IPS-15b (cell line): ENCODE data around the gene RAB31.

Source experiments
- H3K27me3 ChIP-seq: one replicate; pipeline ENCODE4 v1.6.1; 2013; ENCODE audit warnings: low read length; ENCODE audit not compliant: control insufficient read depth, insufficient read depth
- H3K36me3 ChIP-seq: one replicate; pipeline ENCODE4 v1.6.1; 2013; ENCODE audit warnings: low read length; ENCODE audit not compliant: control insufficient read depth, insufficient read depth
- H3K4me1 ChIP-seq: one replicate; pipeline ENCODE4 v1.6.1; 2013; ENCODE audit warnings: mild to moderate bottlenecking, low read length; ENCODE audit not compliant: control insufficient read depth, insufficient read depth
- H3K4me3 ChIP-seq: one replicate; pipeline ENCODE4 v1.5.1; 2013; ENCODE audit warnings: low read depth, low read length
- H3K9ac ChIP-seq: one replicate; pipeline ENCODE4 v1.6.1; 2013; ENCODE audit warnings: low read depth, mild to moderate bottlenecking, low read length
- H3K9me3 ChIP-seq: one replicate; pipeline ENCODE4 v1.6.1; 2013; ENCODE audit warnings: mild to moderate bottlenecking, low read length; ENCODE audit not compliant: control insufficient read depth, insufficient read depth

RAB31 gene

GRCh38 chr18:9742524-9743131, 34.5 kb downstream of the RAB31 start:
- H3K4me3 ChIP-seq: no peak overlapping the region
- no peaks in the 10 kb centered on the region for H3K27me3 ChIP-seq
- no peaks in the 10 kb centered on the region for H3K36me3 ChIP-seq
- H3K4me1 ChIP-seq: peaks cover 26% of the 10 kb centered on the region
- no peak overlapping the region for H3K9ac ChIP-seq
- no peaks in the 10 kb centered on the region for H3K9me3 ChIP-seq

- no peaks in the 10 kb centered on the region for H3K27me3 ChIP-seq
- no peaks in the 10 kb centered on the region for H3K36me3 ChIP-seq
- H3K9me3 ChIP-seq: no peaks in the 10 kb centered on the region
- peaks cover 26% of the 10 kb centered on the region for H3K4me1 ChIP-seq
- no peak overlapping the region for H3K4me3 ChIP-seq
- no peak overlapping the region for H3K9ac ChIP-seq
These were observed 35.3 kb downstream of the RAB31 start for GRCh38 chr18:9743200-9744016.

GRCh38 chr18:9746958-9747357, 38.9 kb downstream of the RAB31 start:
- Histone ChIP-seq H3K4me3 (no peak overlapping the region), H3K4me1 (peaks cover 21% of the 10 kb centered on the region), H3K27me3 (no peaks in the 10 kb centered on the region), H3K36me3 (no peaks in the 10 kb centered on the region), H3K9ac (no peak overlapping the region), H3K9me3 (no peaks in the 10 kb centered on the region)

GRCh38 chr18:9749611-9750010, 41.5 kb downstream of the RAB31 start:
- Histone ChIP-seq H3K36me3 (no peaks in the 10 kb centered on the region), H3K27me3 (no peaks in the 10 kb centered on the region), H3K4me1 (no peaks in the 10 kb centered on the region), H3K9ac (no peak overlapping the region), H3K4me3 (no peak overlapping the region), H3K9me3 (no peaks in the 10 kb centered on the region)

- Histone ChIP-seq H3K36me3 (no peaks in the 10 kb centered on the region), H3K27me3 (no peaks in the 10 kb centered on the region), H3K9me3 (no peaks in the 10 kb centered on the region), H3K4me1 (no peaks in the 10 kb centered on the region), H3K9ac (no peak overlapping the region), H3K4me3 (no peak overlapping the region)
These were observed 42.0 kb downstream of the RAB31 start for GRCh38 chr18:9750112-9750511.

- no peaks in the 10 kb centered on the region for H3K4me1 ChIP-seq
- H3K4me3 ChIP-seq: no peak overlapping the region
- H3K27me3 ChIP-seq: no peaks in the 10 kb centered on the region
- H3K36me3 ChIP-seq: no peaks in the 10 kb centered on the region
- no peaks in the 10 kb centered on the region for H3K9me3 ChIP-seq
- no peak overlapping the region for H3K9ac ChIP-seq
These were observed 42.7 kb downstream of the RAB31 start for GRCh38 chr18:9750606-9751304.

DNA sequence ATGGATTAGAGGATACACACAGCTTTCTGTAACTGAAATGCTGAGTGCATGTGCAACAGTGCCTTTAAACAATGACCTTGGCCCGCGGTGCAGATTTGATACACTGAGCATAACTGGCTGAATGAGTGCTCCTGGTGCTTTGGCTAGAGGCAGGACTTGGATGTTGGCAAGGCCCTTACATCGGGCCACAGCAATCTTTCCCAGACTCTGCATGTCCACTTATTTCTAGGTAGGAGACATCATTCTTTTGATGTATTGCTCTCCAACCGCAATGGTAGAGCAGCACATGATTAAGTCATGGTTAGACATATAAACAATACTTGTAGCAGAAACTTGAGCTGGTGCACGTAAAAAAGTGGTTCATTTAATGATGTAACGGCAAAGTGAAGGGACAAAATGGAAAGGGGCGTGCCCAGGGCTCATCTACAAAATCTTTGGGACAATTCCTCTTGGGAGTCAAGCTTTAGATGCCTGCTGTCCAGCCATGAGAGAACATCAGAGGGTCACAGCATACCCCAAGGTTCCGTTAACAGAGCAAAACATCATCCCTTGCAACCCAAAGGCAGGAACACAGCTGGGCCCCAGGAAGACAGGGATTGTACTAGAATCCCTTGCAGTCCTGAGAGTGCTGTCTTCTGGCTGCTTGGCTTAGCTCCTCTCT, 43.4 kb downstream of the RAB31 start:
- H3K4me1 ChIP-seq: no peaks in the 10 kb centered on the region
- no peaks in the 10 kb centered on the region for H3K36me3 ChIP-seq
- no peaks in the 10 kb centered on the region for H3K9me3 ChIP-seq
- H3K9ac ChIP-seq: no peak overlapping the region
- no peaks in the 10 kb centered on the region for H3K27me3 ChIP-seq
- H3K4me3 ChIP-seq: no peak overlapping the region

GRCh38 chr18:9753846-9754245, 45.7 kb downstream of the RAB31 start:
- H3K4me1 ChIP-seq: no peaks in the 10 kb centered on the region
- H3K27me3 ChIP-seq: no peaks in the 10 kb centered on the region
- no peak overlapping the region for H3K4me3 ChIP-seq
- H3K36me3 ChIP-seq: no peaks in the 10 kb centered on the region
- no peak overlapping the region for H3K9ac ChIP-seq
- H3K9me3 ChIP-seq: no peaks in the 10 kb centered on the region

DNA sequence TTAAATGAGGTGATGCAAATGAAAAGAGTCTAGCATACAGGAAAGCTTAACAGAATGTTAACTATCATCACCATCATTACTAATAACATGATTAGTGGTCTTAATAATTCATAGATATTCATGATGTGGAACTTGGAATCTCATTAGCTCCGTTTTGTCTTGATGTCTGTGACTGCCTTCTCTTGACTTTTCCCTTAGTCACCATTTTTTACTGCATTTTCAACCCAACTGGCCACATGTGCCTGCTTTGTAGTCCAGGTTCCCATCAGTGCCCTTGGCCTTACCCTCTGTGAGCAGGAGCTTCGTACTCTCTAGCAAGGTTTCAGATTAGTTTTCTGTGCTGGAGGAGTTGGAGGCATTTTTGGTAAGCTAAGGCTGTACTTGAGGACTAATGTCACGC, 47.0 kb downstream of the RAB31 start:
- Histone ChIP-seq H3K4me3 (no peak overlapping the region), H3K4me1 (no peaks in the 10 kb centered on the region), H3K9ac (no peak overlapping the region), H3K36me3 (no peaks in the 10 kb centered on the region), H3K9me3 (no peaks in the 10 kb centered on the region), H3K27me3 (no peaks in the 10 kb centered on the region)

DNA sequence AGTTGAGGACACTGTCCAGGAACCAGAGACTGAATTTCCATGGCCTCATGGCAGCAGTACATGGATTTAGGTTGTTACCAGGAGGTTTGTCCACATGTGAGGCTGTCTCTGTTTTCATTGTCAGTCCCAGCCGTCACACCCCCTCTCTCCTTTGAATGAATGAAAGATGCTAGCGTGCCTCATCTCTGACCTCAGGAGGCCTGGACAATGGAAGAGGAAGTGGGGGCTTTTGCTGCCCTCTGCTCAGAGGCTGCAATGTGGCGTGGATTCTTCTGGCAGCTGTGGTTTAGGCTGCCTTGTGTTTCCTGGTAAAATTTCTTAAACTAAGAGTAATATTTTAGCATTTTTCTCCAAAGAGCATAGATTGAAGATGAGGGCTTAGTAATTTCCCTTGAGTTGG, 47.5 kb downstream of the RAB31 start:
- Histone ChIP-seq H3K4me3 (no peak overlapping the region), H3K36me3 (no peaks in the 10 kb centered on the region), H3K9me3 (no peaks in the 10 kb centered on the region), H3K4me1 (no peaks in the 10 kb centered on the region), H3K27me3 (no peaks in the 10 kb centered on the region), H3K9ac (no peak overlapping the region)

GRCh38 chr18:9756271-9756932, 48.3 kb downstream of the RAB31 start:
- H3K4me3 ChIP-seq: no peak overlapping the region
- H3K27me3 ChIP-seq: no peaks in the 10 kb centered on the region
- no peaks in the 10 kb centered on the region for H3K36me3 ChIP-seq
- H3K9me3 ChIP-seq: no peaks in the 10 kb centered on the region
- H3K4me1 ChIP-seq: no peaks in the 10 kb centered on the region
- no peak overlapping the region for H3K9ac ChIP-seq
